NCI-H526 treated with DMSO at 0.1 percent for 48 hours (cell line): ENCODE results near the gene MED1.

Experiments
- DNase-seq: peaks from one replicate; lab custom pipeline; 2025; lab: John Stamatoyannopoulos, UW

Gene MED1

GRCh38 chr17:39364236-39365025 lies 86.6 kb downstream of the MED1 start:
- no peak for DNase-seq

DNA sequence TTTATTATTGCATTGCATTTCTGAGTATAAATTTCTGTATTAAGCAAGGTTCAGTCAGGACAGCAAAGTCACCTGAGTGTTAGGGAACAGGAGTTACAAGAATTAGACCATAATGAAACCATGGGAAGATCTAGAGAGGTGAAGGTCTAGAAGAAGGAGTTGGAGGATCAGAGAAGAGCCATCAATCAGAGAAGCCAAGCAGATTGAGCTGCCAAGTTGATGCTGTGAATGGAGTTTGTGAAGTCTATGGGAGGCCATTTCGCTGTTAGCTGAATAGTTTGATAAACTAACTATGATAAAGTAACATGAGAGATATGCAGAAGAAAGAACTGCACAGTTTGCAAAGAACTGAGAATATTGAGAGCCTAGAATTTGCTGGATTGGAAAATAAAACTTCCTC lies 90.0 kb downstream of the MED1 start:
- DNase-seq, result no peak

DNA sequence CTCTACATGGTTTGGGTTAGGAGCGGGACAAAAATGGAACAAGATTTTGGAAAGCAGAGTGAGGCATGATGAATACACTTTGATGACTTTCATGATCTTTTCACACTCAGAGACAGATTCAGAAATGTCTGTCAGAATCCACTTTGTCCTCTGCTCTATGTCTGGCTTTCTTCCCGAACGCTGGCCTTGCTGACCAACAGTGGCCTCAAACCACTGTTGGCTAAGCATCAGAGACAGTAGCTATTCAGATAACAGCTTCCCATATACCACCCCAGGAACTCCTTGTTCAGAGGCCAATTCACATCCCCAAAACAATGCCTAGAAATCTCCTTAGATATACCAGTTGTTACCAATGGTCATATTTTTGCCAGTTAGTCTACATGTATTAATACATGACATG lies 90.5 kb downstream of the MED1 start:
- no peak for DNase-seq

- DNase-seq, result no peak
These were observed 91.1 kb downstream of the MED1 start for GRCh38 chr17:39359994-39360393.

DNA sequence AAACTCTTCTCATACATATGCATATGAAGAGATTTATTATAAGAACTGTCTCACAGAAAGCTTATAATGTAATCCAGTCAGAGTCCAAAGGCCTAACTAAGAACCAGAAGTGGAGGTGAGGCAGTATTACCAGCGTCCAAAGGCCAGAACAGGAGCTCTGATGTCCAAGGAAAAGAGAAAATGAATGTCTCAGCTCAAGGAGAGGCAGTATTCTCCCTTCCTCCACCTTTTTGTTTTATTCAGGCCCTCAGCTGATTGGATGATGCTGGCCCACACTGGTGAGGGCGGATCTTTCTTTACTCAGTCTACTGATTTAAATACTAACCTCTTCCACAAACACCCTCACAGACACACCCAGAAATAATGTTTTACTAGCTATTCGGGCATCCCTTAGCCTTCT lies 93.1 kb downstream of the MED1 start:
- DNase-seq, result no peak

GRCh38 chr17:39357488-39357887 lies 93.6 kb downstream of the MED1 start:
- no peak for DNase-seq
